Nucleus accumbens (tissue), 56 donors: ENCODE results near the gene HSPB7.
"Not testable (repeated sequence)": the region's sequence is repeated elsewhere in the genome, so short reads cannot be mapped to it uniquely, and the experiment has no call there.

ENCODE experiments used
- DNase-seq, 56 donors: peaks; one replicate each; lab custom pipeline; 2025; lab: John Stamatoyannopoulos, UW

The HSPB7 gene

DNA sequence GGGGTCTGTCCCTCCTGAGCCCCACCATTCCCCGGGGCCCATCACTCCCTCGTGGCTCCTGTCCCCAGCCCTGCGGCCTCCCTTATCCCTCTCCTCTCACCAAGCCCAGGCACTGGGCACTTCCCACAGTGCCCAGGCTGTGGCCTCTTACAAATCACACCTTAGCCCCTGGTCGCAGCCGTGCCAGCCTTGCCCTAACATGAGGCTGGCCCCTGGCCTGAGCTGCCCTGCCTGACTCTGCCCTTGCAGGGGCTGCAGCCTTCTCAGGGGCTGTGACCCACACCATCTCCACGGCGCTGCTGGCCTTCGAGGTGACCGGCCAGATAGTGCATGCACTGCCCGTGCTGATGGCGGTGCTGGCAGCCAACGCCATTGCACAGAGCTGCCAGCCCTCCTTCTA, 34.1 kb upstream of the HSPB7 start:
- not testable (repeated sequence) for DNase-seq

- no peak for DNase-seq
These were observed 33.2 kb upstream of the HSPB7 start for GRCh38 chr1:16051039-16051438.

DNA sequence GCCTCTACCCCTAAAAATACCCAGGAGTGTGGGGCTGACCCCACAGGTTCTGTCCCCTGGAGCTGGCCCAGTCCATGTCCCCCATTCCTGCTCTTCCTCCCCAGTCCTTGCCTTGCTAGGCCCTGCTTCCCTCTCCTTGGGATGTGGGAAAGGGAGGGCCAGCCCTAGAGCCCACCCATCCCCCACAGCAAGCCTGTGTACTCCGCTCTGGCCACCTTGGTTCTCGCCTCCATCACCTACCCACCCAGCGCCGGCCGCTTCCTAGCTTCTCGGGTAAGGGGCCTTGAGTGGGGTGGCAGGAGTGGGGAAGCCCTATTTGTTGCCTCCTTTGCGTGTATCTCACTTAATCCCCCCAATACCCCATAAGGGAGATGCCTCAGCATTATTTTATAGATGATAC, 32.5 kb upstream of the HSPB7 start:
- DNase-seq = no peak

- peak in 2 of 56 donors; percentile 30 to 39 for DNase-seq
These were observed 30.8 kb upstream of the HSPB7 start for GRCh38 chr1:16048573-16049189.

DNA sequence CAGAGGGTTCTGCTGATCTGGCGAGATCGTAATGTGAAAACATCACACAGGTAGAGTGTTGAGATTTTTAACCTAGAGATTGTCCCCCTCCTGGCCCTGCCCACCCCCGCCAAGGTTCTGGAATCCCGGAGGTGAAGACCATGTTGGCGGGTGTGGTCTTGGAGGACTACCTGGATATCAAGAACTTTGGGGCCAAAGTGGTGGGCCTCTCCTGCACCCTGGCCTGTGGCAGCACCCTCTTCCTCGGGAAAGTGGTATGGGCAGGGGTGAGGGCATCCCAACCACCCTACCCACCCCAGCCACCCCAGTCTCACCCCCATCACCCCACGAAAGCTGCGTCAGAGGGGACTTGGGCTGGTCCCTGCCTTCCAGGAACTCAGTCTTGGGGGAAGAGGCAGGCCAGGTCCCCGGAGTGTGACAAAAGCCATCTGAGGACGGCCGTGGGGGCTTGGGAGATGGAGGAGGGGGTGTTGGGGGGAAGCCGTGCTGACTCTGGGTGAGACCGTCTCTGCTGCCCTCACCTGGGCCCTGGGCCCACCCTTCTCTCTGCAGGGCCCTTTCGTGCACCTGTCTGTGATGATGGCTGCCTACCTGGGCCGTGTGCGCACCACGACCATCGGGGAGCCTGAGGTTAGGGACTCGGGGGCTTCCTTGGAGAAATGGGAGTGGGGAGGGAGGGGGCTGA, 30.1 kb upstream of the HSPB7 start:
- DNase-seq = no peak

DNA sequence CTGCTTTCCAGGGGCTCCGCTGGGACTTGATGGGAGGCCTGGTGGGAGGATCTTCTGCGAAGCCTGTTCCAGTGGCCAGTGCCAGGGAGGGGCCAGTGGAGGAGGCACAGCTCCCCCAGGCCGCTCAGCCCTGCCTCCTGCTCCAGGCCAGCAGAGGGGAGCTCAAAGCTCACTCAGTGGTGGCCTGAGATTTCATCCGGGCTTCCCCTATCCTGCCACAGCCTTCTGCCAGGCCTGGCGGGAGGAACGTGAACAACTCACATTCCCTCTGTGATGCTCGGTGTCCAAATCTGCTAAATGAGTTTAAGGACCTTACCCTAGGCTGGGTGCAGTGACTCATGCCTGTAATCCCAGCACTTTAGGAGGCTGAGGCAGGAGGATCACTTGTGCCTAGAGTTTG, 29.0 kb upstream of the HSPB7 start:
- DNase-seq = no peak

DNA sequence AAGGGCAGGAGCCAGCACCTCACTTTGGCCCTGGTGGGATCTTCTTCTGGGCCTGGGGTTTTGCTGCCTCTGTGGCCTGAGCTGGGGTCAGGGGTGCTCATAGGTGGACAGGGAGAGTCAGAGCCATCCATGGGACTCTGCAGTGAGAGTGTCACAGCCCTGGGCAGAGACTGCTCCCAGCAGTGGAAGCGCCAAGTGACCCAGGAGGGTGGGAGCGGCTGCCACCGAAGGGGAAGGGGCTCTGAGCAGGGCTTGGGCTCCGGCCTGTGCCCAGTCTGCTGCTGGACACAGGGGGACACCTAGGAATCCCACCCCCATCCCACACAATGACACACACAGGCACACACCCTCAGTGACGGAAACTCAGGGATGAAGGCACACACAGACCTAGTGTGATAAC, 26.1 kb upstream of the HSPB7 start:
- DNase-seq = no peak

DNA sequence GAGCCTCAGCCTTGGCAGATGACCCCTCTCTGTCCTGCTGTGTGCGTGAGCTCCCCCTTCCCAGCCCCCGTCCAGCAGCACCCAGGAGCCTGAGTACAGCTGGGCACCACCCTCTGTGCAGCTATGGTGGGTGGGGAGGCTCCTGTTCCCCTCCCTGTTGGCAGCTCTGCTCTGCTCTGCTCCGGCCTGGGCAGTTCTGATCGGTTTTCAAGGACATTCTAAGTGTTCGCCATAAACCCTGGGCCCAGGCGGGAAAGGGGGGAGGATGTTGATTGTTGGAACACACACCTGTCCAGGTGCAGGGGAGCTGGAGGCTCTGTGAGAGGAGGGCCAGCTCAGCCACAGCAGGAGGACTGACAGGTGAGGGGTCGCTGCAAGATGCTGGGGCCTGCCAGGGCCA, 25.7 kb upstream of the HSPB7 start, which contains the start of gene CLCNKB:
CLCNKB (plus strand) TSS at position 262 of the 400 bp plus-strand sequence. CDS start 711 bp downstream, outside the sequence.
- DNase-seq = no peak

DNA sequence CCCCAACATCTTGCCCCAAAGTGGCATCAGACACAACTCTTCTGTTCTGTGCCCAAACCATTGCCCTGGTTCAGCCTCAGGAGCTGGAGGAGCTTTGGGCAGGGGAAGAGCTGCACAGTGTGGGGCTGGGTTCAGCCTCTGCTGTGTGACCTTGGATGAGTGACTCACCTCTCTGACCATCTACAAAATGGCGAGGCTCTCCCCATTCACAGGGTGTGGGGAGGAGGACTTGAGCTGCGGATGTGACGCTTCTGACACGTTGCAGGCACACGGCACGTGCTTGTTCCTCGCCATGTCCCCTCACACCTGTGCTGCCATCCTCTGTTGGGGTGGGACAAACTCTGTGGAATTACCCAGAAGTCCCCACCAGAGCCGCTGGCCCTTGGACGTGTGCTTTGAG, 24.8 kb upstream of the HSPB7 start:
- not testable (repeated sequence) for DNase-seq

GRCh38 chr1:16042096-16042495, 24.3 kb upstream of the HSPB7 start:
- no peak for DNase-seq

DNA sequence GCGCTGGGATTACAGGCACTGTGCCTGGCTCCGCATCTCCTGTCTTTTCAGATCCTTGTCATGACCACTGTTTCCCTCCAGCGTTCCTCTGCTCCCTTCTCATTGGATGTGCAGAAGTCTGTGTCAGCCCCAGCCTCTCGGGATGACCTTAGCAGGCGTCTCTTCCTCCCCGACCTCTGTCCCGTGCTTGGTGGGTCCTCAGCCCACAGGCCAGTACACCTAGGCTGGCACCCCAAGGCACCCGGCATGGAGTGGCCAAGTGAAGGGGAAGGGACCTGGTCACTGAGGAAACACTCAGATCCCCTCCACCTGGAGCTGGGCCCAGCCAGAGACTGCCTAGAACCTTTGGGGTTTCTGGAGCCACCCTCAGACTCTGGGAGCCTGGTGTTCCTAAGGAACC, 23.4 kb upstream of the HSPB7 start:
- no peak for DNase-seq

- not testable (repeated sequence) for DNase-seq
These were observed 22.0 kb upstream of the HSPB7 start for GRCh38 chr1:16039871-16040270.

- DNase-seq = no peak
These were observed 20.7 kb upstream of the HSPB7 start for GRCh38 chr1:16038620-16038912.

DNA sequence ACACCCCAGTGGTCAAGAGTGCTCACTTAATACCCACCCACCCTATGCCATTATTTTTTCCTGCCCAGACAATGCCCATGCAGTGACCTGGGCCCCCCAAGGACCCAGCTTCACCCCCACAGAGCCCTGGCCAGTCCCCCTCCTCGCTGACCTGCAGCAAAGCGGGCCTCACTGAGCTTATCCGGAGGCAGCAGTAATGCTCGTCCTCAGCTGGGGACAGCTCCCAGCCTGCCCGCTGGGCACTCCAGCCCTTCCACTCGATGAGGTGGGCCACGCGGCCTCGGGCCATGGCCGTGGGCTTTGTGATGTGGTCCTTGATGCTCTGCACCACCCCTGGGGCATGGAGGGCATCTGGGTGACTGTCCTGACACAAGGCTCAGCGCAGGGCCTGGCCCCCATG, 18.6 kb upstream of the HSPB7 start:
- not testable (repeated sequence) for DNase-seq

DNA sequence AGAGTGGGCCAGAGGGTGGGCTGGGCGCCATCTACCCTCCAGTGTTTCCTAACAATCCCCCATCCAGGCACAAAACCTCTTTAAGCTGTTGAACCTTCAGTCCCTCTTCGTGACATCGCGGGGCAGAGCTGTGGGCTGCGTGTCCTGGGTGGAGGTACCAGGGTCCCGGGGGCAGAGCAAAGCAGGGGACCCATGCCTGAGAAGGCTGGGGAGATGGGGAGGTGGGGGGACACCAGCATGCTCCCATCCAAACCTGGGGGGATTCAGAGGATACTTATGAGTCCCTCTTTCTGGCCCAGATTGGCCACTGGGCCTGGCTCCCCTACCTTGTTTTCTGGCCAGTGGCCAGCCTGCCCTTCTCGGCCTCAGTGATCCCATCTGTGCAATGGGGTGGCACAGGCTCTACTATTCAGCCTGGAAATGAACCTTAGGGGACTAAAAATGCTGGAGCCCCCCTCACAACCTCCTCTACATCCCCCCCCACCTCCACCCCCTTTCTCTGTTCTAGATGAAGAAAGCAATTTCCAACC, 15.3 kb upstream of the HSPB7 start:
- DNase-seq = not testable (repeated sequence)

DNA sequence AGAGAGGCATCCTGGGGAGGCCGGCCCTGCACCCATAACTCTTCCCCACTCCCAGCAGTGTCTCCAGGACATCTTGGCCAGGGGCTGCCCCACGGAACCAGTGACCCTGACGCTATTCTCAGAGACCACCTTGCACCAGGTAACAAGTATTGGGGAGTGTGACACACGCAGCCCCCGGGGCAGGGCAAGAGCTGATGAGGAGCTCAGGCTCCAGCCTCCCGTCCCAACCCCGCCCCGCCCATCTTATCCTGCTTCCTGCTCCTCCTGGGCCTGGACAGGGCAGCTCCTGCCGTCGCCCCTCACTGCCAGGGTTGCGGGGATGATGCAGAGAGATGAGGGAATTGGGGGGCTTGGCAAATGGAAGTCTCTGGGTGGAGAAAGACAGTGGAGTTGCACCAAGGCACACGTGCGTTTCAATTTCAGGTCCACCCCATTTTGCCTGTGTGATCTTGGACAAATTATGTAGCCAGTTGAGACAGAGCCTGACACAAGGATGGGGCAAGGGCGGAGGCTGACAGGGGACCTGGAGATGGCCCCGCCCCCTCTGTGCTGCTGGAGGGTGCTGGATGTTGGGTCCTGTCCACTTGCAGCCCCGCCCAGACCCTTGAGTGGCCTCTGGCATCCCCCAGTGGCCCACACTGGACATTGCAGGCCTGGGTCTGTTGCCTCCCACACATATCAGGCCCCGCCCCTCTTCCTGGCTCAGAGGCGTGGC, 14.7 kb upstream of the HSPB7 start:
- peak in 47 of 56 donors; percentile 10 to 77 (median 45) for DNase-seq

- DNase-seq = no peak
These were observed 13.7 kb upstream of the HSPB7 start for GRCh38 chr1:16031551-16031950.

- no peak for DNase-seq
These were observed 11.4 kb upstream of the HSPB7 start for GRCh38 chr1:16029288-16029687.

DNA sequence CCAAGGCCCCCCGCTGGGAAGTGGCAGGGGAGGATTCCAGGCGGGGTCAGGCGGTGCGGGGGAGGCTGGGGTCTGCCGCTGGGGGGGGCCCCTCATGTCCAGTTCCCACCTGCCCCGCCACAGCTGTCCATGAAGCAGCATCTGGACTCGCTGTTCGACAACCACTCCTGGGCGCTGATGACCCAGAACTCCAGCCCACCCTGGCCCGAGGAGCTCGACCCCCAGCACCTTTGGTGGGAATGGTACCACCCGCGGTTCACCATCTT, 11.1 kb upstream of the HSPB7 start:
- not testable (repeated sequence) for DNase-seq

GRCh38 chr1:16028237-16029002, 10.6 kb upstream of the HSPB7 start:
- no peak for DNase-seq
